Body of pancreas (tissue), 4 donors: Measurements from ENCODE around the gene FBN2.

Experiments used
- CTCF ChIP-seq, 7 experiments: fragments of 450-650 bp in 4 of 7; fragments of 200-600 bp in 3 of 7; sonication (generic) in 3 of 7; IDR thresholded peaks; one replicate each; pipeline ENCODE4 v1.5.1; 2016 to 2019; ENCODE audit warnings: antibody characterized with exemption in 7 of 7
- POLR2A ChIP-seq, 3 donors: fragments of 450-650 bp; IDR thresholded peaks; one replicate each; pipeline ENCODE4 v1.6.1; 2016; ENCODE audit warnings: antibody characterized with exemption in 3 of 3, mild to moderate bottlenecking in 2 of 3

DNA sequence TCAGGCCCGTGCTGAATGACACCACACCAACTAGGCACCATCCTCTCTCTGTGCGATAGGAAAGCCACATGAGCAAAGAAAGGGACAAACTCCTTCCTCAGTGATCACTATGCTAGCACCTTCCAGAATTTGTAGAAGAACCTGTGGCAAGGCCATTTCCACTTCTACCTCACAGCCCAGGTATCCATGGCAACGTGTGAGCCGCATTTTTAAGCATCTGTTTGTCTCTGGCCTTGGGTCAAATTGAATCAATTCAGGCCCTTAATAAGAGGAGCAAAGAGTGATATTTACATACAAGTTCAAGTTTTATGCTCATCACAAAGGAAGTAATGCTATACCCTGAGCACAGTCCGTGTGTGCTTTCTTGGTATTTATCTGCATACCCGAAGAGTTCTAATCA lies 275.1 kb downstream of the FBN2 start:
- TF ChIP-seq CTCF (IDR thresholded peaks at IDR 0.05) (no peak), POLR2A (IDR thresholded peaks at IDR 0.05) (no peak)
